ENCODE results near the gene PICK1. TPM values are rescaled to one million over a fixed set of nuclear protein-coding genes. Genes with fewer than 3 reads are reported as not detected.

The PICK1 gene
- total and polyA plus RNA-seq, 2 of the 13 experiments (the other 11 are each of a cell fraction or from before 2014, with no cell fraction given), result 19.3 to 25.3 TPM

DNA sequence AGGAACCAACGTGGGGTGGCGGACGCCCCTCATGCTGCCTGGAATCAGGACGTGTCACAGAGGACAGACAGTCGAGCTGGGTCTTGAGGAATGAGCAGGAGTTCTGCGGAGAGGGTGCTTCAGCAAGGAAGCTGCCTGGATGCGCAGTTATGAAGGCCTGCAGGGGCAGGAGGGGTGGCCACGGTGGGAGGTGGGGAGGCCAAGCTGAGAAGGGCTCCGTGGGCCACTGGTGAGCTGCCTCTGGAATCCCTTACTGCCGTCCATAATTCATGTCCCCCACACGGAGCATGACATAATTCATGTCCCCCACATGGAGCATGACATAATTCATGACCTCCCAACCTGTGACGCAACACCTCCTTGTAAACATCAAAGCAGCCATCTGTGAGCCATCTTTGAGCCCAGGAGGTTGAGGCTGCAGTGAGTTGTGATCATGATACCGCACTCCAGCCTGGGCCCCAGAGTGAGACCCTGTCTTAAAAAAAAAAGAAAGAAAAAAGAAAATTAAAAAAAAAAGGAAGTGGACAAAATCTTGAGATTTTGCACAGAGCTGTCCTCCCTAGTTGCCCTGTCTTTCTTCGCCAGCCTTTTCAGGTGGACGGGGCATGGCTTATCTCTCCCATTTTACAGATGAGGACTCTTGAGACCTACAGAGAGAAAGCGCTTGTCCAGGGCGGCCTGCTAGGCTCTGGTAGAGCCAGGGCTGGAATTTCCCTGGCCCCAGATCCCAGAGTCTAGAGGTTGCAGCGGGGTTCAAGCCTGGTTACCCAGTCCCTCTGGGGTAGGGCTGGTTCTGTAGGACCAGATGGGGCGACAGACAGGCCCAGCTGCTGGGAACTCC lies 24.3 kb upstream of the PICK1 start (continued):
- TF ChIP-seq, protein P1, sequence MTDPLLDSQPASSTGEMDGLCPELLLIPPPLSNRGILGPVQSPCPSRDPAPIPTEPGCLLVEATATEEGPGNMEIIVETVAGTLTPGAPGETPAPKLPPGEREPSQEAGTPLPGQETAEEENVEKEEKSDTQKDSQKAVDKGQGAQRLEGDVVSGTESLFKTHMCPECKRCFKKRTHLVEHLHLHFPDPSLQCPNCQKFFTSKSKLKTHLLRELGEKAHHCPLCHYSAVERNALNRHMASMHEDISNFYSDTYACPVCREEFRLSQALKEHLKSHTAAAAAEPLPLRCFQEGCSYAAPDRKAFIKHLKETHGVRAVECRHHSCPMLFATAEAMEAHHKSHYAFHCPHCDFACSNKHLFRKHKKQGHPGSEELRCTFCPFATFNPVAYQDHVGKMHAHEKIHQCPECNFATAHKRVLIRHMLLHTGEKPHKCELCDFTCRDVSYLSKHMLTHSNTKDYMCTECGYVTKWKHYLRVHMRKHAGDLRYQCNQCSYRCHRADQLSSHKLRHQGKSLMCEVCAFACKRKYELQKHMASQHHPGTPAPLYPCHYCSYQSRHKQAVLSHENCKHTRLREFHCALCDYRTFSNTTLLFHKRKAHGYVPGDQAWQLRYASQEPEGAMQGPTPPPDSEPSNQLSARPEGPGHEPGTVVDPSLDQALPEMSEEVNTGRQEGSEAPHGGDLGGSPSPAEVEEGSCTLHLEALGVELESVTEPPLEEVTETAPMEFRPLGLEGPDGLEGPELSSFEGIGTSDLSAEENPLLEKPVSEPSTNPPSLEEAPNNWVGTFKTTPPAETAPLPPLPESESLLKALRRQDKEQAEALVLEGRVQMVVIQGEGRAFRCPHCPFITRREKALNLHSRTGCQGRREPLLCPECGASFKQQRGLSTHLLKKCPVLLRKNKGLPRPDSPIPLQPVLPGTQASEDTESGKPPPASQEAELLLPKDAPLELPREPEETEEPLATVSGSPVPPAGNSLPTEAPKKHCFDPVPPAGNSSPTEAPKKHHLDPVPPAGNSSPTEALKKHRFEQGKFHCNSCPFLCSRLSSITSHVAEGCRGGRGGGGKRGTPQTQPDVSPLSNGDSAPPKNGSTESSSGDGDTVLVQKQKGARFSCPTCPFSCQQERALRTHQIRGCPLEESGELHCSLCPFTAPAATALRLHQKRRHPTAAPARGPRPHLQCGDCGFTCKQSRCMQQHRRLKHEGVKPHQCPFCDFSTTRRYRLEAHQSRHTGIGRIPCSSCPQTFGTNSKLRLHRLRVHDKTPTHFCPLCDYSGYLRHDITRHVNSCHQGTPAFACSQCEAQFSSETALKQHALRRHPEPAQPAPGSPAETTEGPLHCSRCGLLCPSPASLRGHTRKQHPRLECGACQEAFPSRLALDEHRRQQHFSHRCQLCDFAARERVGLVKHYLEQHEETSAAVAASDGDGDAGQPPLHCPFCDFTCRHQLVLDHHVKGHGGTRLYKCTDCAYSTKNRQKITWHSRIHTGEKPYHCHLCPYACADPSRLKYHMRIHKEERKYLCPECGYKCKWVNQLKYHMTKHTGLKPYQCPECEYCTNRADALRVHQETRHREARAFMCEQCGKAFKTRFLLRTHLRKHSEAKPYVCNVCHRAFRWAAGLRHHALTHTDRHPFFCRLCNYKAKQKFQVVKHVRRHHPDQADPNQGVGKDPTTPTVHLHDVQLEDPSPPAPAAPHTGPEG (CRISPR knock-in tag; IDR thresholded peaks at IDR 0.05), result no peak
- TF ChIP-seq ETV6 (CRISPR knock-in tag; conservative IDR thresholded peaks at IDR 0.05) (no peak), RBFOX2 (IDR thresholded peaks at IDR 0.05; ENCODE audit: low read depth, low read length) (no peak), NR2F6 (IDR thresholded peaks at IDR 0.05) (peak; percentile 94), NR2F6 (CRISPR knock-in tag; IDR thresholded peaks at IDR 0.05) (peak; percentile 99), TCF7 (IDR thresholded peaks at IDR 0.05; ENCODE audit: low read depth) (peak; percentile 57; the same call in 1 of the 2 replicates), NR2F1 (CRISPR knock-in tag; IDR thresholded peaks at IDR 0.05) (peak; percentile 82 to 95), ZNF331 (CRISPR knock-in tag; IDR thresholded peaks at IDR 0.05) (0 out of 2 replicates have a peak, but pooled peaks have one; percentile 38), SP4 (CRISPR knock-in tag; IDR thresholded peaks at IDR 0.05) (0 out of 2 replicates have a peak, but pooled peaks have one; percentile 20), MAFF (IDR thresholded peaks at IDR 0.05; ENCODE audit: low read depth, low read length) (no peak), IRF2 (CRISPR knock-in tag; IDR thresholded peaks at IDR 0.05) (0 out of 2 replicates have a peak, but pooled peaks have one; percentile 42), MIER3 (CRISPR knock-in tag; IDR thresholded peaks at IDR 0.05; ENCODE audit: borderline replicate concordance) (0 out of 2 replicates have a peak, but pooled peaks have one; percentile 47), ZNF20 (CRISPR knock-in tag; IDR thresholded peaks at IDR 0.05) (no peak), ZNF629 (CRISPR knock-in tag; conservative IDR thresholded peaks at IDR 0.05) (peak; percentile 66), ZNF383 (CRISPR knock-in tag; IDR thresholded peaks at IDR 0.05; ENCODE audit: borderline replicate concordance) (no peak)
- TF ChIP-seq, protein P2, sequence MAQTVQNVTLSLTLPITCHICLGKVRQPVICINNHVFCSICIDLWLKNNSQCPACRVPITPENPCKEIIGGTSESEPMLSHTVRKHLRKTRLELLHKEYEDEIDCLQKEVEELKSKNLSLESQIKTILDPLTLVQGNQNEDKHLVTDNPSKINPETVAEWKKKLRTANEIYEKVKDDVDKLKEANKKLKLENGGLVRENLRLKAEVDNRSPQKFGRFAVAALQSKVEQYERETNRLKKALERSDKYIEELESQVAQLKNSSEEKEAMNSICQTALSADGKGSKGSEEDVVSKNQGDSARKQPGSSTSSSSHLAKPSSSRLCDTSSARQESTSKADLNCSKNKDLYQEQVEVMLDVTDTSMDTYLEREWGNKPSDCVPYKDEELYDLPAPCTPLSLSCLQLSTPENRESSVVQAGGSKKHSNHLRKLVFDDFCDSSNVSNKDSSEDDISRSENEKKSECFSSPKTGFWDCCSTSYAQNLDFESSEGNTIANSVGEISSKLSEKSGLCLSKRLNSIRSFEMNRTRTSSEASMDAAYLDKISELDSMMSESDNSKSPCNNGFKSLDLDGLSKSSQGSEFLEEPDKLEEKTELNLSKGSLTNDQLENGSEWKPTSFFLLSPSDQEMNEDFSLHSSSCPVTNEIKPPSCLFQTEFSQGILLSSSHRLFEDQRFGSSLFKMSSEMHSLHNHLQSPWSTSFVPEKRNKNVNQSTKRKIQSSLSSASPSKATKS (CRISPR knock-in tag; IDR thresholded peaks at IDR 0.05), result no peak
- TF ChIP-seq, protein P3, sequence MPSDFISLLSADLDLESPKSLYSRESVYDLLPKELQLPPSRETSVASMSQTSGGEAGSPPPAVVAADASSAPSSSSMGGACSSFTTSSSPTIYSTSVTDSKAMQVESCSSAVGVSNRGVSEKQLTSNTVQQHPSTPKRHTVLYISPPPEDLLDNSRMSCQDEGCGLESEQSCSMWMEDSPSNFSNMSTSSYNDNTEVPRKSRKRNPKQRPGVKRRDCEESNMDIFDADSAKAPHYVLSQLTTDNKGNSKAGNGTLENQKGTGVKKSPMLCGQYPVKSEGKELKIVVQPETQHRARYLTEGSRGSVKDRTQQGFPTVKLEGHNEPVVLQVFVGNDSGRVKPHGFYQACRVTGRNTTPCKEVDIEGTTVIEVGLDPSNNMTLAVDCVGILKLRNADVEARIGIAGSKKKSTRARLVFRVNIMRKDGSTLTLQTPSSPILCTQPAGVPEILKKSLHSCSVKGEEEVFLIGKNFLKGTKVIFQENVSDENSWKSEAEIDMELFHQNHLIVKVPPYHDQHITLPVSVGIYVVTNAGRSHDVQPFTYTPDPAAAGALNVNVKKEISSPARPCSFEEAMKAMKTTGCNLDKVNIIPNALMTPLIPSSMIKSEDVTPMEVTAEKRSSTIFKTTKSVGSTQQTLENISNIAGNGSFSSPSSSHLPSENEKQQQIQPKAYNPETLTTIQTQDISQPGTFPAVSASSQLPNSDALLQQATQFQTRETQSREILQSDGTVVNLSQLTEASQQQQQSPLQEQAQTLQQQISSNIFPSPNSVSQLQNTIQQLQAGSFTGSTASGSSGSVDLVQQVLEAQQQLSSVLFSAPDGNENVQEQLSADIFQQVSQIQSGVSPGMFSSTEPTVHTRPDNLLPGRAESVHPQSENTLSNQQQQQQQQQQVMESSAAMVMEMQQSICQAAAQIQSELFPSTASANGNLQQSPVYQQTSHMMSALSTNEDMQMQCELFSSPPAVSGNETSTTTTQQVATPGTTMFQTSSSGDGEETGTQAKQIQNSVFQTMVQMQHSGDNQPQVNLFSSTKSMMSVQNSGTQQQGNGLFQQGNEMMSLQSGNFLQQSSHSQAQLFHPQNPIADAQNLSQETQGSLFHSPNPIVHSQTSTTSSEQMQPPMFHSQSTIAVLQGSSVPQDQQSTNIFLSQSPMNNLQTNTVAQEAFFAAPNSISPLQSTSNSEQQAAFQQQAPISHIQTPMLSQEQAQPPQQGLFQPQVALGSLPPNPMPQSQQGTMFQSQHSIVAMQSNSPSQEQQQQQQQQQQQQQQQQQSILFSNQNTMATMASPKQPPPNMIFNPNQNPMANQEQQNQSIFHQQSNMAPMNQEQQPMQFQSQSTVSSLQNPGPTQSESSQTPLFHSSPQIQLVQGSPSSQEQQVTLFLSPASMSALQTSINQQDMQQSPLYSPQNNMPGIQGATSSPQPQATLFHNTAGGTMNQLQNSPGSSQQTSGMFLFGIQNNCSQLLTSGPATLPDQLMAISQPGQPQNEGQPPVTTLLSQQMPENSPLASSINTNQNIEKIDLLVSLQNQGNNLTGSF (CRISPR knock-in tag; IDR thresholded peaks at IDR 0.05), result no peak

Measured in HepG2 (cell line).